IPS-20b (cell line): ENCODE data around the gene VAMP1.
"Not testable (repeated sequence)": the region's sequence is repeated elsewhere in the genome, so short reads cannot be mapped to it uniquely, and the experiment has no call there.

Experiments
- H3K27ac ChIP-seq: one replicate; pipeline ENCODE4 v1.5.1; 2013; ENCODE audit warnings: low read length
- H3K27me3 ChIP-seq: 2 replicates; pipeline ENCODE4 v1.6.1; 2013; ENCODE audit warnings: mild to moderate bottlenecking, low read length, inconsistent platforms; ENCODE audit not compliant: insufficient read depth
- H3K36me3 ChIP-seq: 2 replicates; pipeline ENCODE4 v1.6.1; 2013; ENCODE audit warnings: low read depth, mild to moderate bottlenecking, inconsistent platforms, low read length, moderate library complexity; ENCODE audit not compliant: insufficient read depth
- H3K4me1 ChIP-seq: 2 replicates; pipeline ENCODE4 v1.6.1; 2013; ENCODE audit warnings: mild to moderate bottlenecking, control low read depth, inconsistent platforms, low read length, moderate library complexity; ENCODE audit not compliant: insufficient read depth
- H3K4me3 ChIP-seq: 2 replicates; pipeline ENCODE4 v1.5.1; 2013; ENCODE audit warnings: mild to moderate bottlenecking, low read length, inconsistent platforms
- H3K9ac ChIP-seq: 2 replicates; pipeline ENCODE4 v1.6.1; 2013; ENCODE audit warnings: low read depth, mild to moderate bottlenecking, inconsistent platforms, low read length, moderate library complexity
- H3K9me3 ChIP-seq: 2 replicates; pipeline ENCODE4 v1.6.1; 2013; ENCODE audit warnings: mild to moderate bottlenecking, low read depth, low read length, inconsistent platforms; ENCODE audit not compliant: insufficient read depth

VAMP1 gene

DNA sequence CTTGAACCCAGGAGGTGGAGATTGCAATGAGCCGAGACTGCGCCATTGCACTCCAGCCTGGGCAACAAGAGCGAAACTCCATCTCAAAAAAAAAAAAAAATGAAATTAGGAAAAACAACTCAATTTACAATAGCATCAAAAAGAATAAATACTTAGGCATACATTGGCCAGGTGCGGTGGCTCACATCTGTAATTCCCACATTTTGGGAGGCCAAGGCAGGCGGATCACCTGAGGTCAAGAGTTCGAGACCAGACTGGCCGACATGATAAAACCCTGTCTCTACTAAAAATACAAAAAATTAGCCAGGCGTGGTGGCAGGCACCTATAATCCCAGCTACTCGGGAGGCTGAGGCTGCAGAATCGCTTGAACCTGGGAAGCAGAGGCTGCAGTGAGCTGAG, 42.7 kb downstream of the VAMP1 start:
- not testable (repeated sequence) for H3K27ac ChIP-seq, H3K9ac ChIP-seq, H3K9me3 ChIP-seq, H3K27me3 ChIP-seq, H3K4me3 ChIP-seq, H3K4me1 ChIP-seq, H3K36me3 ChIP-seq

GRCh38 chr12:6426882-6427671, 43.4 kb downstream of the VAMP1 start:
- H3K9ac ChIP-seq: no peak overlapping the region
- H3K9me3 ChIP-seq: no peaks in the 10 kb centered on the region
- no peaks in the 10 kb centered on the region for H3K4me1 ChIP-seq
- no peaks in the 10 kb centered on the region for H3K27me3 ChIP-seq
- H3K36me3 ChIP-seq: no peaks in the 10 kb centered on the region
- no peak overlapping the region for H3K4me3 ChIP-seq
- no peak overlapping the region for H3K27ac ChIP-seq

DNA sequence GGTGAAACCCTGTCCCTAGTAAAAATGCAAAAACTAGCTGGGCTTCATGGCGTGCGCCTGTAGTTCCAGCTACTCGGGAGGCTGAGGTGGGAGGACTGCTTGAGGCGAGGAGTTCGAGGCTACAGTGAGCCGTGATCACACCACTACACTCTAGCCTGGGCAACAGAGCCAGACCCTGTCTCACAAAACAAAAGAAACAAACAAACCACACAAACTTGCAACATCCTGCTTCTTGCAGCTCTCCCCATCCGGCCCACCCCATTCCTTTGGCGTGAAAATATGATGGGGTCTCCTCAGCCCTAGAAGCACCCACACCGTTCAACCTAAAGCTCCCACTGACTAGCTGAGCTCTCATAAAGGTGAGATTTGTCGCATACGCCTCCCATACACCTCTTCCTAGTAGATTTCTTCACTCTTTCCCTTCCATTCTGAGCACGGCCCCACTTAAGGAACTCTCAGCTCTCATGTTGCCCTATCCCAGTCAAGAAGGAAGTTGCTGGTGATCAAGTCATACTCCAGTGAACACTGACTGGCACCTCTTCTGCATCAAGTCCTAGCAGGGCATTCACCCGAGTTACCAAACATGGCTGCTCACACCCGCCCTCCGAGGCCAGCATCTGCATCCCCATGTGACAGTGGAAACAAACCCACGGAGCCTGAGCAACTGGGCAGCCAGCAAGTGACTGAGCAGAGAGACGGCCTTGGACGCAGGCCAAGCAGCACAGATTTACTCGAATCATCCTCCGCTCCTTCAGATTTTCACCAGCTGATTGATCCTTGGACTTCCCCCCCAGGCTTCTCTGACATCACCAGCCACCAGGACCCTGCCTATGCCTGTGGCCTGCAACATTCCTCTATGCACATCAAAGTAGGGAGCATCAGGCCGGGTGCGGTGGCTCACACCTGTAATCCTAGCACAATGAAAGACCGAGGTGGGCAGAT, 44.6 kb downstream of the VAMP1 start:
- no peak overlapping the region for H3K9ac ChIP-seq
- H3K4me1 ChIP-seq: no peaks in the 10 kb centered on the region
- no peaks in the 10 kb centered on the region for H3K27me3 ChIP-seq
- no peaks in the 10 kb centered on the region for H3K36me3 ChIP-seq
- no peak overlapping the region for H3K4me3 ChIP-seq
- no peak overlapping the region for H3K27ac ChIP-seq
- H3K9me3 ChIP-seq: no peaks in the 10 kb centered on the region

- Histone ChIP-seq H3K27me3 (no peaks in the 10 kb centered on the region), H3K4me1 (no peaks in the 10 kb centered on the region), H3K9me3 (no peaks in the 10 kb centered on the region), H3K36me3 (no peaks in the 10 kb centered on the region), H3K27ac (no peak overlapping the region), H3K4me3 (no peak overlapping the region), H3K9ac (no peak overlapping the region)
These were observed 45.6 kb downstream of the VAMP1 start for GRCh38 chr12:6424866-6425265.

DNA sequence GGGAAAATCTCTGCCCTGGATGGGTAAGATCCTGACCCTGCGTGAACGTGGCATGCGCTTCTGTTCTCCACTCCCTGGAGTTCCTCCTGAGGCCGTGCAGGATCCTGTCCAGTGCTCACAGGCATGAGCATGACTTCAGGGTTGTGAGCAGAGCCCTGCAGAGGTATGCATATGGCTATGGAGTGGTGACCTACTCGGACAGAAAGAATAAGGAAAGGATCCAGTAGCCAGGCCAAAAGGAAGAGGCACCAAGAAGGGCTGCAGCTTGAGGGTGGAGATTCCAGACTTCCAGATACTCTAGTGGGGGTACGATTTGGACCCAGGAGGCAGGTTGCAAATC, 46.5 kb downstream of the VAMP1 start:
- H3K27me3 ChIP-seq: no peaks in the 10 kb centered on the region
- H3K36me3 ChIP-seq: no peaks in the 10 kb centered on the region
- no peaks in the 10 kb centered on the region for H3K4me1 ChIP-seq
- no peaks in the 10 kb centered on the region for H3K9me3 ChIP-seq
- no peak overlapping the region for H3K27ac ChIP-seq
- H3K4me3 ChIP-seq: no peak overlapping the region
- H3K9ac ChIP-seq: no peak overlapping the region

- Histone ChIP-seq H3K9me3 (no peaks in the 10 kb centered on the region), H3K4me1 (no peaks in the 10 kb centered on the region), H3K27me3 (no peaks in the 10 kb centered on the region), H3K9ac (no peak overlapping the region), H3K4me3 (no peak overlapping the region), H3K36me3 (no peaks in the 10 kb centered on the region), H3K27ac (no peak overlapping the region)
These were observed 47.0 kb downstream of the VAMP1 start for GRCh38 chr12:6423267-6424007.

DNA sequence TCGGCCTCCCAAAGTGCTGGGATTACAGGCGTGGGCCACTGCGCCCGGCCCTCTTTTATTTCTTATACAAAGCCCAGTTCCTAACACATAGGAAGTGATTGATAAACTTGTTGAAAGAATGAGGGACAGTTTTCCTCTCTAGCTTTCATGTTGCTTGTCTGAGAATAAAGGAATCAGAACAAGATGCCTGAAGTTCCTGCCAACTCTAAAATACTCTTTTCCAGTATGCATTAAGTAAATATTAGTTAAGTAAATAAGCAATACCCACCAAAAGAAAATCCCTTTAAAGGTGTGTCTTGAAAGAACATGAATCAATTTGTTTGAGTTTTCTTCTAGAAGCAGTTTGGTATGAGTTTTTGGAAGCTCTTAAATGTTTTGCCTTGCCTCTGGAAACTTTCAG, 50.1 kb downstream of the VAMP1 start:
- no peak overlapping the region for H3K4me3 ChIP-seq

GRCh38 chr12:6418796-6419195, 51.7 kb downstream of the VAMP1 start:
- H3K4me1 ChIP-seq: no peaks in the 10 kb centered on the region
- H3K27me3 ChIP-seq: no peaks in the 10 kb centered on the region
- H3K4me3 ChIP-seq: no peak overlapping the region
- H3K27ac ChIP-seq: no peak overlapping the region
- H3K9me3 ChIP-seq: no peaks in the 10 kb centered on the region
- H3K36me3 ChIP-seq: no peaks in the 10 kb centered on the region
- H3K9ac ChIP-seq: no peak overlapping the region

More for the DNA sequence above, 50.1 kb downstream of the VAMP1 start:
- no peaks in the 10 kb centered on the region for H3K27me3 ChIP-seq
- no peaks in the 10 kb centered on the region for H3K4me1 ChIP-seq
- no peaks in the 10 kb centered on the region for H3K36me3 ChIP-seq
- no peak overlapping the region for H3K9ac ChIP-seq
- no peaks in the 10 kb centered on the region for H3K9me3 ChIP-seq
- H3K27ac ChIP-seq: no peak overlapping the region

DNA sequence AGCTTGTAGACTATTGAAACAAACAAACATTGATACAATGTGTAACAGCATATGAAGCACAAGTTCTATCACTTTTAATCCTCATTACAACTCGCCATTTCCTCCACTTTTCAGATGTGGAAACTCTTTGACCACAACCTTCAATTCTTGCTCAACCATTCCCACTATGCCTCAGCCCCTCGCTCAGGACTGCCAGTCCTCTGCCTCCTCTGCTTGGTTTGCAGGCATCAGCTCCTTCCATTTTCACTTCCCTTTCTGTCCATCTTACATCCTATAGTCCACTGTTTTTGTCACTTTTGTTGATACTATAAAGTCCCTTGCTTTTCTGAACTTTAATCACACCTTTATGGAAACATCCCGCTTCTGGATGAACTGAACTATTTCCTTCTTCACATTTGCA, 53.9 kb downstream of the VAMP1 start:
- Histone ChIP-seq H3K27ac (no peak overlapping the region), H3K9me3 (no peaks in the 10 kb centered on the region)

More for the DNA sequence above, 53.9 kb downstream of the VAMP1 start:
- Histone ChIP-seq H3K4me1 (no peaks in the 10 kb centered on the region), H3K4me3 (no peak overlapping the region), H3K27me3 (no peaks in the 10 kb centered on the region), H3K36me3 (no peaks in the 10 kb centered on the region), H3K9ac (no peak overlapping the region)
